ENCODE measurements around the gene TSR1.
"Not testable (repeated sequence)": the region's sequence is repeated elsewhere in the genome, so short reads cannot be mapped to it uniquely, and the experiment has no call there.

The TSR1 gene

DNA sequence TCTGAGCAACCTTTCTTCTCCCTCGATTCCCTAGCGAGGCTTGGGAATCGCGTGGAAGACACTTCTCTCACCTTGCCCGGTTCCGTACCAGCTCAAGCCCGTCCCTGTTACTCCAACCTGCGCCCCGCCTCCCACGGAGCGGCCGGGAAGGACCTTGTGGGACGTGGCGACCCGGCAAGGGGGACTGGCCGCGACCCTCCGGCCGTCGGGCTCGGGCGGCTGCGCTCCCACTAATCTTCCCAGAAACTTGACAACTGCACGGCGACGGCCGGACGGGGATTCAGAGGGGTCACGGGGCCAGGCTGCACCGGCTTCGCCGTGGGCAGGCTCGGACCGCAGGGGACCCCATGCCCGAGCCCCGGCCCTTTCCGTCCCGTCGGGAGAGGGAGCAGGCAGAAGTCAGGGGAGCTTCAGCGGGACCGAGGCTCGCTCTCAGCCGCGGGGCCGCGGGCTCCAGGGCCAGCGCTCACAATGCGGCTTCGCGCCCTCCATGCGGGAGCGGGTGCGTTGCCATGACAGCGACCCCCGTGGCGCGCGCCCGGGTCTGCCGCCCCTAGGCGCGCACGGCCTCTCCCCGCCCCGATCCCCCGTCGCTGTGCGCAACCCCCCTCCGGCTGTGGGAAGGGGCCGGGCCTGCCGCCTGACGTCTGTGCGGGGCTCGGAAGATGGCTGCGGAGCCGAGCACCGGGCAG is 741 bp upstream of the TSR1 start, which contains the start of gene SGSM2:
Gene SGSM2 (plus strand): TSS at position 650 of the 692 bp plus-strand sequence. CDS start 188 bp downstream, outside the sequence.
- H3K27me3 ChIP-seq (ENCODE audit: control insufficient read depth in 1 of 2, insufficient read depth in 2 of 2, low read length in 2 of 2), result no peaks in the 10 kb centered on the region
- peak within 1 kb of the TSS; percentile 83 to 96 for H3K9ac ChIP-seq (ENCODE audit: low read length in 2 of 2)
- peak within 1 kb of the TSS; percentile 87 for H3K27ac ChIP-seq (ENCODE audit: low read length)
- H3K9me3 ChIP-seq (ENCODE audit: control insufficient read depth in 2 of 2, low read length in 2 of 2), result no peaks in the 10 kb centered on the region
- peaks cover 19 to 30% of the 10 kb centered on the region in 2 donors for H3K36me3 ChIP-seq (ENCODE audit: control insufficient read depth in 2 of 2, insufficient read depth in 2 of 2, low read length in 2 of 2)
- H3K4me1 ChIP-seq (ENCODE audit: control insufficient read depth, insufficient read depth, low read length), result peaks cover 25% of the 10 kb centered on the region
- H3K4me3 ChIP-seq (ENCODE audit: low read length in 2 of 2), result peak within 1 kb of the TSS; percentile 93 to 97

DNA sequence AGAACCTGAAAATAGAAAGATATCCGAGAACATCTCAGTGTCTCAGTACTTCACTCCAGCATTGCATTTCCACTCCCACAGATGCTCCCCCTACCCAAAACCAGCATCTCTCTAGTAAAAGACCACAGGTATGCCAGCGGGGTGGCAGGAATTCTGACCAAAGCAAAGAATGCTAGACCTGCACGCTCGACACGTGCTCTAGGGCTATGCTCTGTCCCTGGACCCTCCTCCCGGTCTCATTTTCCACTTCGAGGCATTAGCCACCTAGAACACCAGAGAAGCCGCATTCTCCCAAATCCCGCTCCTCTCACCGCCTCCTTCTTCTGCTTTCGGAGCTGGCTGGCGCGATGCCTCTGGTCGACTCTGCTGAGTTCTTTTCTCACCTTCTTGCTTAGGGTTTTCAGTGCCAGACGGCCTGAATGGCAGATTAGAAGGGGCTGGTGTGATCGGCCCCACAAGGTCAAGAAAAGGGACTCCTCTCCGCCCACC is 487 bp downstream of the TSR1 start:
- peak overlapping the region; percentile 87 for H3K27ac ChIP-seq (ENCODE audit: low read length)

DNA sequence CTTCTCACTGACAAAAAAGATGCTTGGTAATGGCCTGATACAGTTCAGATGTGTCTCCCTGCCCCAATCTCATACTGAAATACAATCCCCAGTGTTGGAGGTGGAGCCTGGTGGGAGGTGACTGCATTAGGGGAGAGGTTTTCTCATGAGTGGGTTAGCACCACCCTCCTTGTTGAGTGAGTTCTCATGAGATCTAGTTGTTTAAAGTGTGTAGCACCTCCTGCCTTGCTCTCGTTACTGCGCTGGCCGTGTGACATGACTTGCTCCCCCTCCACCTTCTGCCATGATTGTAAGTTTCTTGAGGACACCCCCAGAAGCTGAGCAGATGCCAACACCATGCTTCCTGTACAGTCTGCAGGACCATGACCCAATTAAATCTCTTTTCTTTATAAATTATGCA is 5.0 kb downstream of the TSR1 start:
- no peak overlapping the region for H3K9ac ChIP-seq (ENCODE audit: low read length in 2 of 2)
- H3K36me3 ChIP-seq (ENCODE audit: control insufficient read depth in 2 of 2, insufficient read depth in 2 of 2, low read length in 2 of 2), result peaks cover 52 to 55% of the 10 kb centered on the region in 2 donors
- H3K4me3 ChIP-seq (ENCODE audit: low read length in 2 of 2), result no peak overlapping the region
- H3K9me3 ChIP-seq (ENCODE audit: control insufficient read depth in 2 of 2, low read length in 2 of 2), result no peaks in the 10 kb centered on the region
- no peak overlapping the region for H3K27ac ChIP-seq (ENCODE audit: low read length)
- H3K27me3 ChIP-seq (ENCODE audit: control insufficient read depth in 1 of 2, insufficient read depth in 2 of 2, low read length in 2 of 2), result no peaks in the 10 kb centered on the region
- peaks cover 10% of the 10 kb centered on the region for H3K4me1 ChIP-seq (ENCODE audit: control insufficient read depth, insufficient read depth, low read length)

More for the DNA sequence above, 487 bp downstream of the TSR1 start:
- H3K4me3 ChIP-seq (ENCODE audit: low read length in 2 of 2), result peak overlapping the region; percentile 93 to 97
- peaks cover 25% of the 10 kb centered on the region for H3K4me1 ChIP-seq (ENCODE audit: control insufficient read depth, insufficient read depth, low read length)
- H3K36me3 ChIP-seq (ENCODE audit: control insufficient read depth in 2 of 2, insufficient read depth in 2 of 2, low read length in 2 of 2), result peaks cover 32 to 38% of the 10 kb centered on the region in 2 donors
- no peaks in the 10 kb centered on the region for H3K27me3 ChIP-seq (ENCODE audit: control insufficient read depth in 1 of 2, insufficient read depth in 2 of 2, low read length in 2 of 2)
- no peaks in the 10 kb centered on the region for H3K9me3 ChIP-seq (ENCODE audit: control insufficient read depth in 2 of 2, low read length in 2 of 2)
- peak overlapping the region; percentile 87 to 96 for H3K9ac ChIP-seq (ENCODE audit: low read length in 2 of 2)

DNA sequence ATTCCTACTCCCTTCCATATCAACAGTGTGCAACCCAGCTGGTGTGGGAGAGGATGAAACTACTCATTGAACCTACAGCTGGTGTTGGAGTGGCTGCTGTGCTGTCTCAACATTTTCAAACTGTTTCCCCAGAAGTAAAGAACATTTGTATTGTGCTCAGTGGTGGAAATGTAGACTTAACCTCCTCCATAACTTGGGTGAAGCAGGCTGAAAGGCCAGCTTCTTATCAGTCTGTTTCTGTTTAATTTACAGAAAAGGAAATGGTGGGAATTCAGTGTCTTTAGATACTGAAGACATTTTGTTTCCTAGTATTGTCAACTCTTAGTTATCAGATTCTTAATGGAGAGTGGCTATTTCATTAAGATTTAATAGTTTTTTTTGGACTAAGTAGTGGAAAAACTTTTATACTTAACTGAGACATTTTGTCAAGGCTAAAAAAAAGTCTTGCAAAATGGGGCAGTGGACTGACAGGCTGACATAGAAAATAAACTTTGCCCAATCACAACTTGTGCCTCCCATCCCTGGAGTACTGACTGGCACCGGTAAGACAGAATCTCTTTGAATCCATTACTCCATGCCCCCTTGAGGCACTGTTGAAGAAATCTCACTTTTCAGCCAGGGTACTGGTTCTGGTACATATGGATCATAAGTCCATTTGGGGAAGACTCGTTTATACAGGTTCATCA is 12.5 kb downstream of the TSR1 start:
- H3K9me3 ChIP-seq (ENCODE audit: control insufficient read depth in 2 of 2, low read length in 2 of 2), result no peaks in the 10 kb centered on the region
- no peak overlapping the region for H3K4me3 ChIP-seq (ENCODE audit: low read length in 2 of 2)
- no peaks in the 10 kb centered on the region for H3K4me1 ChIP-seq (ENCODE audit: control insufficient read depth, insufficient read depth, low read length)
- H3K36me3 ChIP-seq (ENCODE audit: control insufficient read depth in 2 of 2, insufficient read depth in 2 of 2, low read length in 2 of 2), result peaks cover 28 to 40% of the 10 kb centered on the region in 2 donors
- no peak overlapping the region for H3K9ac ChIP-seq (ENCODE audit: low read length in 2 of 2)
- H3K27ac ChIP-seq (ENCODE audit: low read length), result no peak overlapping the region
- H3K27me3 ChIP-seq (ENCODE audit: control insufficient read depth in 1 of 2, insufficient read depth in 2 of 2, low read length in 2 of 2), result no peaks in the 10 kb centered on the region

DNA sequence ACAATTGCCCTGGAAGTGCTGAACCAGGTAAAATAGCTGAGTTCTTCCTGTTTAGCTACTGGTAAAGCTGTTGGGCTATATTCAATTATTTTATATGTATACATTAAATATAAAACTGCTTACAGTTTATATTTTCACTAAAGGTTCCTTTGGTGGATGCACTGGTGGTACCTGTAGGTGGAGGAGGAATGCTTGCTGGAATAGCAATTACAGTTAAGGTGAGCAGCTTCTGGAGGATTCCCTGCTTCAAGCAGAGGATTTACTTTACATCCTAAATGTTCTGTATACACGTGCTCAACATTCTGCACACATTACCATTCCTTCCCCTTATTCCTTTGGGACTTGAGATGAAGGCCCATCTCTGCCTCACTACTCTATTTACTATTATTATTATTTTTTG is 14.9 kb downstream of the TSR1 start:
- no peaks in the 10 kb centered on the region for H3K27me3 ChIP-seq (ENCODE audit: control insufficient read depth in 1 of 2, insufficient read depth in 2 of 2, low read length in 2 of 2)
- peaks cover 28 to 36% of the 10 kb centered on the region in 2 donors for H3K36me3 ChIP-seq (ENCODE audit: control insufficient read depth in 2 of 2, insufficient read depth in 2 of 2, low read length in 2 of 2)
- no peaks in the 10 kb centered on the region for H3K4me1 ChIP-seq (ENCODE audit: control insufficient read depth, insufficient read depth, low read length)
- no peak overlapping the region for H3K4me3 ChIP-seq (ENCODE audit: low read length in 2 of 2)
- H3K27ac ChIP-seq (ENCODE audit: low read length), result no peak overlapping the region
- no peak overlapping the region for H3K9ac ChIP-seq (ENCODE audit: low read length in 2 of 2)
- H3K9me3 ChIP-seq (ENCODE audit: control insufficient read depth in 2 of 2, low read length in 2 of 2), result no peaks in the 10 kb centered on the region

DNA sequence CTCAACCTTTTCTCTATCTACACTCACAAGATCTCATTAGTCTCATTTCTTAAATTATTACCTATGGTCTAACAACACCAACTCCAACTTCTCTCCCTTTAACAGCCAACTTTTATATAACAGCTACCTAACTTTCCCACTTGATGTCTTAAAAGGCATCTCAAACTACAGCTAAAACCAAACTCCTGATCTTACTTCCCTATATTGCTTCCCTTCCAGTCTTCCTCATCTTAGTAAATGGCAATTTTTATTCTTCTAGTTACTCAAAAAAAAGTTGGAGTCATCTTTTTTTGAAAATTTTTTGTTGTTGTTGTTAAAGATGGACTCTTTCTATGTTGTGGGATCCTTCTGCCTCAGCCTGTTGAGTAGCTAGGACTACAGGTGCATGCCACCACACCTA is 17.2 kb downstream of the TSR1 start:
- no peaks in the 10 kb centered on the region for H3K4me1 ChIP-seq (ENCODE audit: control insufficient read depth, insufficient read depth, low read length)
- H3K27ac ChIP-seq (ENCODE audit: low read length), result no peak overlapping the region
- H3K4me3 ChIP-seq (ENCODE audit: low read length in 2 of 2), result no peak overlapping the region
- no peaks in the 10 kb centered on the region for H3K9me3 ChIP-seq (ENCODE audit: control insufficient read depth in 2 of 2, low read length in 2 of 2)
- no peaks in the 10 kb centered on the region for H3K27me3 ChIP-seq (ENCODE audit: control insufficient read depth in 1 of 2, insufficient read depth in 2 of 2, low read length in 2 of 2)
- no peak overlapping the region for H3K9ac ChIP-seq (ENCODE audit: low read length in 2 of 2)
- H3K36me3 ChIP-seq (ENCODE audit: control insufficient read depth in 2 of 2, insufficient read depth in 2 of 2, low read length in 2 of 2), result peaks cover 12 to 17% of the 10 kb centered on the region in 2 donors

DNA sequence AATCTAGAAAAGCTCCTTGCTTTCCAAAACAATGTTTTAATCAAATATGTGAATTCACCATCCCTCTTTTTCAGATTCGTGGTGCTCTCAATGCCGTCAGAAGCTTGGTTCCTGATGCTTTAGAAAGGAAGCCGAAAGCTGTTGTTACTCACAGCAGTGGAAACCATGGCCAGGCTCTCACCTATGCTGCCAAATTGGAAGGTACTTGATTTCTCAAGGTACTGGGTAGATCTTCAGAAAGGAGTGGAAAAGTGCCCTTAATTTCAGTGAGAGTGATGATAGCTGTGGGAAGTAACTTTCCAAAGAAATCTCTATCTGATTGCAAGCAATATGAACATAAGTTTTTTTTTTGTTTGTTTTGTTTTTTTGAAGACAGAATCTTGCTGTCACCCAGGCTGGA is 18.5 kb downstream of the TSR1 start:
- H3K36me3 ChIP-seq (ENCODE audit: control insufficient read depth in 2 of 2, insufficient read depth in 2 of 2, low read length in 2 of 2), result peaks cover 0 to 5% of the 10 kb centered on the region in 2 donors
- no peaks in the 10 kb centered on the region for H3K4me1 ChIP-seq (ENCODE audit: control insufficient read depth, insufficient read depth, low read length)
- H3K9me3 ChIP-seq (ENCODE audit: control insufficient read depth in 2 of 2, low read length in 2 of 2), result no peaks in the 10 kb centered on the region
- H3K27me3 ChIP-seq (ENCODE audit: control insufficient read depth in 1 of 2, insufficient read depth in 2 of 2, low read length in 2 of 2), result no peaks in the 10 kb centered on the region
- H3K4me3 ChIP-seq (ENCODE audit: low read length in 2 of 2), result no peak overlapping the region
- no peak overlapping the region for H3K9ac ChIP-seq (ENCODE audit: low read length in 2 of 2)
- H3K27ac ChIP-seq (ENCODE audit: low read length), result no peak overlapping the region

DNA sequence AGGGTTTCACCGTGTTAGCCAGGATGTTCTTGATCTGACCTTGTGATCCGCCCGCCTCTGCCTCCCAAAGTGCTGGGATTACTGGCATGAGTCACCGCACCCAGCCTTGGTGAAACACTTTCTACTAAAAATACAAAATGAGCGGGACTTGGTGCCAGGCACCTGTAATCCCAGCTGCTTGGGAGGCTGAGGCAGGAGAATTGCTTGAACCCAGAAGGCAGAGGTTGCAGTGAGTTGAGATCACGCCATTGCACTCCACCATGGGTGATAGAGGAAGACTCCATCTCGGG is 19.4 kb downstream of the TSR1 start:
- not testable (repeated sequence) for H3K27ac ChIP-seq (ENCODE audit: low read length); H3K27me3 ChIP-seq (ENCODE audit: control insufficient read depth in 1 of 2, insufficient read depth in 2 of 2, low read length in 2 of 2)

DNA sequence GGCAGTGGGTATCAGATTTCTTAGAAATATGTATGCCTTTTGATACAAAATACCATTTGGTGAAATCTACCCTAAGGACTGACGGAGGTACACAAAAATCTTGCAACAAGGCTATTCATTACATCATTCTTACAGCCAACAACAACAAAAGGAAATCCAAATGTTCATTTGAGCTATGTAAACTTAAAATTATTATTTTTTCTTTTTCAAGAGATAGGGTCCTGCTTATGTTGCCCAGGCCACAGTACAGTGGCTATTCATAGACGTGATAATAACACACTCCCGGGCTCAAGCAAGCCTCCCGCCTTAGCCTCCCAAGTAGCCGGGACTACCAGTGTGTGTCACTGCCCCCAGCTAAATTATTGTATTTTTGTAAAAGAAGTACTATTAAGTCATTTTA is 23.5 kb downstream of the TSR1 start:
- Histone ChIP-seq H3K4me3 (ENCODE audit: low read length in 2 of 2) (no peak overlapping the region), H3K27ac (ENCODE audit: low read length) (no peak overlapping the region)

More for the DNA sequence above, 19.4 kb downstream of the TSR1 start:
- not testable (repeated sequence) for H3K36me3 ChIP-seq (ENCODE audit: control insufficient read depth in 2 of 2, insufficient read depth in 2 of 2, low read length in 2 of 2); H3K4me1 ChIP-seq (ENCODE audit: control insufficient read depth, insufficient read depth, low read length); H3K4me3 ChIP-seq (ENCODE audit: low read length in 2 of 2); H3K9me3 ChIP-seq (ENCODE audit: control insufficient read depth in 2 of 2, low read length in 2 of 2); H3K9ac ChIP-seq (ENCODE audit: low read length in 2 of 2)

DNA sequence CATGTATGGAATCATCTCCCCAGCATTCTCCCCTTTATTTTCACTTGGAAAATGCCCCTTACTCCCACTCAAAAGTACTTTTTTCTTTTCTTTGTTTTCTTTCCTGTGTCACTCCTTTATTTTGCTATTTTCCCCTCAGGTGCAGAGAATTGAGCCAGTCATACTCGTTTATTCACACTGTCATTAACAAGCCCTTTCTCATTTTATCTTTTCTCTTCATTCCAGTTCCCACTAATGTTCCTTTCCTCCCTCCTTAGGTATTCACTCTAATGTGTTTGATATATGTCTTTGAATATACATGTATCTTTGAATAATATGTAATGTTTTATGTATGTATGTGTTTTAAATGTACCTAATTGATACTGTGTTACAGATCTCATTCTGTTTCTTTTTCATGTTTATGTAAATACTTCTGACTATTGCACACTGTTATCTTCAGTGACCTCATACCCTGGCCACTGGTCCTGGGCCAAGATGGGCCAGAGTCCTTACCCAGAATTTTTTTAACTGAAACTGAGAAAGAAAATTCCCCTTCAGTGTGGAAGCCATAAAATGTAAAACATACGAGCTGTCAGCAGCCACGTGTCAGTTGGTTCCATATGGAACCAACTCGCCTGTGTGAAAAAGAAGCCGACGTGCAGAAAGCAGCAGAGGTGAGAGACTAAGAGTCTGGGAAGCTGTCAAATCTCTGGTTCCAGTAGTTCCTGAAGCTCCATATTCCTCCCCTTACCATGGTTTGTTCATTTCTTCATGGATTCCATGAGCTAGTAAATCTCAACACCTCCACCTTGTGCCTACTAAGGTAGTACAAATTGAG is 26.7 kb downstream of the TSR1 start:
- H3K27me3 ChIP-seq (ENCODE audit: control insufficient read depth in 1 of 2, insufficient read depth in 2 of 2, low read length in 2 of 2), result no peaks in the 10 kb centered on the region
- no peak overlapping the region for H3K4me3 ChIP-seq (ENCODE audit: low read length in 2 of 2)
- no peak overlapping the region for H3K9ac ChIP-seq (ENCODE audit: low read length in 2 of 2)
- H3K36me3 ChIP-seq (ENCODE audit: control insufficient read depth in 2 of 2, insufficient read depth in 2 of 2, low read length in 2 of 2), result no peaks in the 10 kb centered on the region
- H3K9me3 ChIP-seq (ENCODE audit: control insufficient read depth in 2 of 2, low read length in 2 of 2), result no peaks in the 10 kb centered on the region
- H3K4me1 ChIP-seq (ENCODE audit: control insufficient read depth, insufficient read depth, low read length), result no peaks in the 10 kb centered on the region
- H3K27ac ChIP-seq (ENCODE audit: low read length), result no peak overlapping the region

More for the DNA sequence above, 23.5 kb downstream of the TSR1 start:
- H3K4me1 ChIP-seq (ENCODE audit: control insufficient read depth, insufficient read depth, low read length), result no peaks in the 10 kb centered on the region
- H3K36me3 ChIP-seq (ENCODE audit: control insufficient read depth in 2 of 2, insufficient read depth in 2 of 2, low read length in 2 of 2), result no peaks in the 10 kb centered on the region
- no peaks in the 10 kb centered on the region for H3K27me3 ChIP-seq (ENCODE audit: control insufficient read depth in 1 of 2, insufficient read depth in 2 of 2, low read length in 2 of 2)
- no peaks in the 10 kb centered on the region for H3K9me3 ChIP-seq (ENCODE audit: control insufficient read depth in 2 of 2, low read length in 2 of 2)
- H3K9ac ChIP-seq (ENCODE audit: low read length in 2 of 2), result no peak overlapping the region
